Stomach smooth muscle (tissue), 2 donors: ENCODE results near the gene ATG7.
"Not testable (repeated sequence)": the region's sequence is repeated elsewhere in the genome, so short reads cannot be mapped to it uniquely, and the experiment has no call there.

Experiments
- H3K27ac ChIP-seq: one replicate; pipeline ENCODE4 v1.7.0; 2013; ENCODE audit warnings: mild to moderate bottlenecking, low read length, inconsistent platforms
- H3K27me3 ChIP-seq, 2 donors: one replicate each; pipeline ENCODE4 v1.7.0; 2013; ENCODE audit warnings: low read length in 2 of 2; ENCODE audit not compliant: insufficient read depth in 2 of 2, control insufficient read depth in 1 of 2
- H3K36me3 ChIP-seq, 2 donors: one replicate each; pipeline ENCODE4 v1.7.0; 2013; ENCODE audit warnings: low read length in 2 of 2; ENCODE audit not compliant: control insufficient read depth in 2 of 2, insufficient read depth in 2 of 2
- H3K4me1 ChIP-seq: one replicate; pipeline ENCODE4 v1.7.0; 2013; ENCODE audit warnings: low read length; ENCODE audit not compliant: control insufficient read depth, insufficient read depth
- H3K4me3 ChIP-seq, 2 donors: one replicate each; pipeline ENCODE4 v1.7.0; 2013; ENCODE audit warnings: low read length in 2 of 2
- H3K9ac ChIP-seq, 2 donors: one replicate each; pipeline ENCODE4 v1.7.0; 2013; ENCODE audit warnings: low read length in 2 of 2, mild to moderate bottlenecking in 1 of 2
- H3K9me3 ChIP-seq, 2 donors: one replicate each; pipeline ENCODE4 v1.7.0; 2013; ENCODE audit warnings: low read length in 2 of 2; ENCODE audit not compliant: control insufficient read depth in 2 of 2
- donor health status: healthy.
- donor health status: Pancreatic carcinoma.

Gene ATG7

DNA sequence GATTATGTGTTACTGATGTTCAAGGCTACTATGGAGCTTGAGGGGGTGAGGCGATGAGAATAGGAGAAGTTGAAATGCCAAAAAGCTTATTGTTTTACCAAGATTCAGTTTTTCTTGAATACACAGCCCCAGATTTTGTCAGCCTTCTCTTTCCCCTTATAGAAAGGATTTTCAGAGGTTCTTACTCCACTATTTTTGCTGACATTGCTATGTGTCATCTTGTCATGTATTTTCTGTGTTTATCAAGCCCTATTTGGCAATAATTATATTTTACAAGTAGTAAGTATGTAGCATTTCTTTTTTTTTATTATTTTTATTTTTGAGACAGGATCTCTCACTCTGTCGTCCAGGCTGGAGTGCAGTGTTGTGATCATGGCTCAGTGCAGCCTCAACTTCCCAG, 133.1 kb downstream of the ATG7 start:
- H3K4me3 ChIP-seq: no peak overlapping the region
- H3K36me3 ChIP-seq: no peaks in the 10 kb centered on the region
- no peaks in the 10 kb centered on the region for H3K27me3 ChIP-seq
- no peak overlapping the region for H3K9ac ChIP-seq
- H3K9me3 ChIP-seq: peaks cover 0 to 5% of the 10 kb centered on the region in 2 donors
- H3K4me1 ChIP-seq: no peaks in the 10 kb centered on the region
- no peak overlapping the region for H3K27ac ChIP-seq

DNA sequence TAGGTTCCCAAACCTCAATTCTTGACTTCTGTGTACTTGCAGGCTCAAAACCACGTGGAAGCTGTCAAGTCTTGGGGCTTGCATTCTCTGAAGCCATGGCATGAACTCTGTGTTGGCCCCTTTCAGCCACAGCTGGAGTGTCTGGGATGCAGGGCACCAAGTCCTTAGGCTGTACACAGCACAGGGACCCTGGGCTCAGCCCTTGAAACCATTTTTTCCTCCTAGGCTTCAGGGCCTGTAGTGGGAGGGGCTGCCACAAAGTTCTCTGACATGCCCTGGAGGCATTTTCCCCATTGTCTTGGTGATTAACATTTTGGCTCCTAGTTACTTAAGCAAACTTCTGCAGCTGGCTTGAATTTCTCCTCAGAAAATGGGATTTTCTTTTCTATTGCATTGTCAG, 135.4 kb downstream of the ATG7 start:
- H3K27me3 ChIP-seq: no peaks in the 10 kb centered on the region
- H3K27ac ChIP-seq: no peak overlapping the region
- H3K9me3 ChIP-seq: peaks cover 0 to 5% of the 10 kb centered on the region in 2 donors
- H3K9ac ChIP-seq: no peak overlapping the region
- H3K36me3 ChIP-seq: no peaks in the 10 kb centered on the region
- H3K4me3 ChIP-seq: no peak overlapping the region
- H3K4me1 ChIP-seq: no peaks in the 10 kb centered on the region

DNA sequence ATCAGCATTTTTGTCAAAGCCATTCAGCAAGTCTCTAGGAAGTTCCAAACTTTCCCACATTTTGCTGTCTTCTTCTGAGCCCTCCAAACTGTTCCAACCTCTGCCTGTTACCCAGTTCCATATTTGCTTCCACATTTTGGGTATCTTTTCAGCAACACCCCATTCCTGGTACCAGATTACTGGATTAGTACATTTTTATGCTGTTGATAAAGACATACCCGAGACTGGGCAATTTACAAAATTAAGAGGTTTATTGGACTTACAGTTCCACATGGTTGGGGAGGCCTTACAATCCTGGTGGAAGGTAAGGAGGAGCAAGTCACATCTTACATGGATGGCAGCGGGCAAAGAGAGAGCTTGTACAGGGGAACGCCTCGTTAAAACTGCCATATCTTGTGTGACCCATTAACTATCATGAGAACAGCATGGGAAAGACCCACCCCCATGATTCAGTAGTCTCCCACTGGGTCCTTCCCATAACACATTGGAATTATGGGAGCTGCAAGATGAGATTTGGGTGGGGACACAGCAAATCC, 136.2 kb downstream of the ATG7 start:
- not testable (repeated sequence) for H3K9me3 ChIP-seq, H3K4me1 ChIP-seq, H3K9ac ChIP-seq, H3K4me3 ChIP-seq, H3K27me3 ChIP-seq, H3K27ac ChIP-seq, H3K36me3 ChIP-seq

DNA sequence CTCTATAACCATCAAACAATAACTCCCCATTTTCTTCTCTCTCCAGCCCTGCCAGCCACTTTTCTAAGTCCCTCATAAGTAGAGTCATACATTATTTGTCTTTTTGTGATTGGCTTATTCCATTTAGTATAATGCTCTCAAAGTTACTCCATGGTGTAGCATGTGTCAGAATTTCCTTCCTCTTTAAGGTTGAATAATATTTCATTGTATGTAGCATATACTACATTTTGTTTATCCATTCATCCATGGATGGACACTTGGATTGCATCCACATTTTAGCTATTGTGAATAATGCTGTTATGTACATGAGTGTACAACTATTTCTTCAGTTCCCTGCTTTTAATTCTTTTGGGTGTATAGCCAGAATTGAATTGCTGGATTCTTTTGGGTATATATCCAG, 138.4 kb downstream of the ATG7 start:
- no peak overlapping the region for H3K9ac ChIP-seq
- no peaks in the 10 kb centered on the region for H3K27me3 ChIP-seq
- H3K4me3 ChIP-seq: no peak overlapping the region
- H3K4me1 ChIP-seq: no peaks in the 10 kb centered on the region
- no peak overlapping the region for H3K27ac ChIP-seq
- H3K36me3 ChIP-seq: no peaks in the 10 kb centered on the region
- H3K9me3 ChIP-seq: no peaks in the 10 kb centered on the region

DNA sequence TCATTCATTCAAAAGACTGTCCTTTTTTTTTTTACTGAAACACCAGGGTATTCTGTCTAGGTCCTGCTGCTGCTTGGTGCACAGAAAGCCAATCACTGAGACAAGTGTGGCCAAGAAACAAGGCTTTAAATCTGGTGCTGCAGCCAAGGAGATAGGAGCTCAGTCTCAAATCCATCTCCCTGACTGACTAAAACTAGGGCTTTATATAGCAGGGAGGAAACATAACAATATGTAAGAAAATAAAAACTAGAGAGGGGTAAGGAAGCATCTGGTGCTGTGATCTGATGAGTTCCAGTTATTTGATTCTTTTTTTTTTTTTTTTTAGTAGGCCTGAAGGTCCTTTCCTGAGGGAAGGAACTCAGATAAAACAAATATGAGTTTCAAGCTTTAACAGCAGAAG, 139.8 kb downstream of the ATG7 start:
- no peak overlapping the region for H3K9ac ChIP-seq
- no peaks in the 10 kb centered on the region for H3K4me1 ChIP-seq
- no peak overlapping the region for H3K4me3 ChIP-seq
- no peak overlapping the region for H3K27ac ChIP-seq
- H3K9me3 ChIP-seq: no peaks in the 10 kb centered on the region
- no peaks in the 10 kb centered on the region for H3K36me3 ChIP-seq
- H3K27me3 ChIP-seq: no peaks in the 10 kb centered on the region

DNA sequence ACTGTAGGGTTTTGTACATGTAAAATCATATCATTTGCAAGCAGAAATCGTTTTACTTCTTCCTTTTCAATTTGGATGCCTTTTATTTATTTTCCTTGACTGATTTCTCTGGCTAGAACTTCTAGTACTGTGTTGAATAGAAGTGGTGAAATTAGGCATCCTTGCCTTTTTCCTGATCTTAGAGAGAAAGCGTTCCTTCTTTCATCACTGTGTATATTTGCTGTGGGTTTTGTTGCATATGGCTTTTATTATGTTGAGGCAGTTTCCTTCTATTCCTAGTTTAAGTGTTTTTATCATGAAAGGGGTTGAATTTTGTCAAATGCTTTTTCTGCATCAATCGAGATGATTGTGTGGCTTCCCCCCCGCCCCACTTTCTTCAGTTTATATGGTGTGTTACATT, 140.9 kb downstream of the ATG7 start:
- H3K27ac ChIP-seq: no peak overlapping the region
- H3K36me3 ChIP-seq: no peaks in the 10 kb centered on the region
- H3K9ac ChIP-seq: no peak overlapping the region
- no peaks in the 10 kb centered on the region for H3K4me1 ChIP-seq
- H3K9me3 ChIP-seq: no peaks in the 10 kb centered on the region
- H3K4me3 ChIP-seq: no peak overlapping the region
- H3K27me3 ChIP-seq: no peaks in the 10 kb centered on the region

DNA sequence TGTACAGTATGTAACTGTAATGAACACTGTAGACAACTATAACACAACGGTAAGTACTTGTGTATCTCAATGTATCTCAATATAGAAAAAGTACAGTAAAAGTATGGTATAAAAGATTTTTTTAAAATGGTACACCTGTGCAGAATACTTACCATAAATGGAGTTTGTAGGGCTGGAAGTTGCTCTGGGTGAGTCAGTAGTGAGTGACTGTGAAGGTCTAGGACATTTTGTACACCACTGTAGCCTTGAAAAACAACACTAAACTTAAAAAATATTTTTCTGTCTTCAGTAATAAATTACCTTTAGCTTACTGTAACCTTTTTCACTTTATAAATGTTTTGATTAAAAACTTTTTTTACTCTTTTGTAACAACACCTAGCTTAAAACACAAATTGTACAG, 142.9 kb downstream of the ATG7 start:
- Histone ChIP-seq H3K4me3 (no peak overlapping the region), H3K36me3 (no peaks in the 10 kb centered on the region), H3K9me3 (no peaks in the 10 kb centered on the region), H3K9ac (no peak overlapping the region), H3K27ac (no peak overlapping the region), H3K4me1 (no peaks in the 10 kb centered on the region), H3K27me3 (no peaks in the 10 kb centered on the region)

DNA sequence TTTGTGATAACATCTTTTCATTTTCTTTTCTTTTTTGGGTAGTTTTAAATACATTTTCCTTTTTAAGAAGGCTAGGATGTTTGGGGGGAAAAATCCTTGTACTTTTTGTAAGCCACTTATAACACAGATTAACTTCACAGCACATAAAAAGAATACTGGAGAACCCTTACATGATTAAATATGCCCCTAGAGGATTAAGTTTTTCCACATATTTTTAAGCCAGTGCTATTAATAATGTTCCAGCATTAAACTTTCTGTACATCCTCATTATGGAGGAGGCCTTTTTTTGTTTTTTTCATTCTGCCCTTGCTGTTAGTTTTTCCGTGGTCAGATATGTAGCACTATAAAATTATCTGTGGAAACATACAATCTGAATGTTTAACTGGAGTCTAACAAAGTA, 147.9 kb downstream of the ATG7 start:
- Histone ChIP-seq H3K9ac (no peak overlapping the region), H3K4me1 (no peaks in the 10 kb centered on the region), H3K4me3 (no peak overlapping the region), H3K36me3 (no peaks in the 10 kb centered on the region), H3K9me3 (no peaks in the 10 kb centered on the region), H3K27ac (no peak overlapping the region), H3K27me3 (no peaks in the 10 kb centered on the region)

DNA sequence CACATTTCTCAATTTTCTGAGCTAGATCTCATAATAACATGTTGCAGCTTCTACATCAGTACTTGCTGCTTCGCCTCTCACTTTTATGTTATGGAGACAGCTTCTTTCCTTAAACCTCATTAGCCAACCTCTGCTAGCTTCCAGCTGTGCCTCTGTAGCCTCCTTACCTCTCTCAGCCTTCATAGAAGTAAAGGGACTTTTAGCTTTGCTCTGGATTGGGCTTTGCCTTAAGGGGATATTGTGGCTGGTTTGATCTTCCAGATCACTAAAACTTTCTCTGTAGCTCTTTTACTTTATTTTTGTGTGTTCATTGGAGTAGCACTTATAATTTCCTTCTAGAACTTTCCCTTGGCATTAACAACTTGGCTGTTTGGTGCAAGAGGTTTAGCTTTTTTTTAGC, 150.1 kb downstream of the ATG7 start:
- Histone ChIP-seq H3K27me3 (no peaks in the 10 kb centered on the region), H3K9me3 (no peaks in the 10 kb centered on the region), H3K27ac (no peak overlapping the region), H3K9ac (no peak overlapping the region), H3K4me1 (no peaks in the 10 kb centered on the region), H3K4me3 (no peak overlapping the region), H3K36me3 (no peaks in the 10 kb centered on the region)

DNA sequence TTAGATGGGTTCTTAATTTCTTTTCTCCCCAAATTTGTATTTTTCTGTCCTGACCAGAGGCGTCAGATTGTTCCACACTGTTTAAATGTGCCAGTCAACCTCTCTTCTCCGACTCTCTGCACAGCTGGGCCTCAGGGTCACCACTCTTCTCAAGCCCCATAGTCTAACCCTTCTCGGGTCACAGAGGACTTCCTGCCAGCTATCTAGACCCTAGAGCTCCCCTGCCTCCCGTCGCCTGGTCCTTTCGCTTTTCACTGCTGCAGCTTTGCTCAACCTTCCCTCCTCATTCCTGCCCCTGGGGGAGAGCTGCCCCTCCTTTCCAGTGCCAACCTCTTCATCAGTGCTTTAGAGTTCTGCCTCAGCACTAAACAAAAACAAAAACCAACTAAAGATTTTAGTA, 151.7 kb downstream of the ATG7 start:
- no peak overlapping the region for H3K4me3 ChIP-seq
- H3K27me3 ChIP-seq: no peaks in the 10 kb centered on the region
- H3K27ac ChIP-seq: no peak overlapping the region
- H3K4me1 ChIP-seq: no peaks in the 10 kb centered on the region
- H3K9ac ChIP-seq: no peak overlapping the region
- H3K9me3 ChIP-seq: no peaks in the 10 kb centered on the region
- H3K36me3 ChIP-seq: peaks cover 2 to 3% of the 10 kb centered on the region in 2 donors

DNA sequence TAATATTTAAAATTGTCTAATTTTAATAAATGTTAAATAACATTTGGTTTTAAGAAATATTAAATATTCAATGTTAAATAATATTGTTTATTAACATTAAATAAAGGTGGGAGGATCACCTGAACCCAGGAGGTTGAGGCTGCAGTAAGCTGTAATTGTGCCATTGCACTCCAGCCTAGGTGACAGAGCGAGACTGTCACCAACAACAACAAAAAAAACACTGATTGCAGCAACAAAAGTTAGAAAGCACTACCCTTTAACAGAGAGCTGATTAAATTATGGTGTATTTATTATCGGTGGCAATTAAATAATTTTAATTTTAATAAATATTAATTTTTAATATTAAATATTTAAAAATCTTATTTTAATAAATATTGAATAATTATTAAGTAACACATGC, 152.1 kb downstream of the ATG7 start:
- Histone ChIP-seq H3K27me3 (no peaks in the 10 kb centered on the region), H3K27ac (no peak overlapping the region), H3K9me3 (no peaks in the 10 kb centered on the region), H3K4me1 (no peaks in the 10 kb centered on the region), H3K36me3 (peaks cover 2 to 3% of the 10 kb centered on the region in 2 donors), H3K9ac (no peak overlapping the region), H3K4me3 (no peak overlapping the region)
